ENCODE measurements around the gene GTPBP2.

Gene GTPBP2

GRCh38 chr6:43629104-43629504 is at the start of gene GTPBP2:
GTPBP2 (minus strand) TSS chr6:43629264; CDS start chr6:43629162, 102 bp downstream.
- Histone ChIP-seq H3K9me3 (ENCODE audit: low read length) (no peaks in the 10 kb centered on the region), H3K4me1 (ENCODE audit: insufficient read depth, low read length) (peaks cover 19% of the 10 kb centered on the region), H3K4me3 (ENCODE audit: low read depth in 1 of 2, low read length in 2 of 2) (peak within 1 kb of the TSS; percentile 92 to 98), H3K27me3 (ENCODE audit: control insufficient read depth in 1 of 2, insufficient read depth in 2 of 2, low read length in 2 of 2) (no peaks in the 10 kb centered on the region), H3K27ac (ENCODE audit: low read depth, low read length) (peak within 1 kb of the TSS; percentile 93), H3K36me3 (ENCODE audit: insufficient read depth, low read length) (peaks cover 21% of the 10 kb centered on the region), H3K9ac (ENCODE audit: low read length) (peak within 1 kb of the TSS; percentile 98)

- H3K36me3 ChIP-seq (ENCODE audit: insufficient read depth, low read length), result peaks cover 79% of the 10 kb centered on the region
- no peak overlapping the region for H3K27ac ChIP-seq (ENCODE audit: low read depth, low read length)
- H3K4me1 ChIP-seq (ENCODE audit: insufficient read depth, low read length), result no peaks in the 10 kb centered on the region
- no peak overlapping the region for H3K9ac ChIP-seq (ENCODE audit: low read length)
- H3K9me3 ChIP-seq (ENCODE audit: low read length), result no peaks in the 10 kb centered on the region
- H3K27me3 ChIP-seq (ENCODE audit: control insufficient read depth in 1 of 2, insufficient read depth in 2 of 2, low read length in 2 of 2), result no peaks in the 10 kb centered on the region
- no peak overlapping the region for H3K4me3 ChIP-seq (ENCODE audit: low read depth in 1 of 2, low read length in 2 of 2)
Measured at GRCh38 chr6:43678341-43678740, 49.3 kb upstream of the GTPBP2 start.

GRCh38 chr6:43677759-43678158 is 48.7 kb upstream of the GTPBP2 start:
- Histone ChIP-seq H3K36me3 (ENCODE audit: insufficient read depth, low read length) (peaks cover 81% of the 10 kb centered on the region), H3K4me1 (ENCODE audit: insufficient read depth, low read length) (no peaks in the 10 kb centered on the region), H3K27me3 (ENCODE audit: control insufficient read depth in 1 of 2, insufficient read depth in 2 of 2, low read length in 2 of 2) (no peaks in the 10 kb centered on the region), H3K9me3 (ENCODE audit: low read length) (no peaks in the 10 kb centered on the region), H3K27ac (ENCODE audit: low read depth, low read length) (no peak overlapping the region), H3K9ac (ENCODE audit: low read length) (no peak overlapping the region), H3K4me3 (ENCODE audit: low read depth in 1 of 2, low read length in 2 of 2) (no peak overlapping the region)

GRCh38 chr6:43676962-43677606 is 48.0 kb upstream of the GTPBP2 start:
- H3K27ac ChIP-seq (ENCODE audit: low read depth, low read length), result no peak overlapping the region
- no peak overlapping the region for H3K9ac ChIP-seq (ENCODE audit: low read length)
- no peaks in the 10 kb centered on the region for H3K27me3 ChIP-seq (ENCODE audit: control insufficient read depth in 1 of 2, insufficient read depth in 2 of 2, low read length in 2 of 2)
- H3K4me1 ChIP-seq (ENCODE audit: insufficient read depth, low read length), result no peaks in the 10 kb centered on the region
- peaks cover 86% of the 10 kb centered on the region for H3K36me3 ChIP-seq (ENCODE audit: insufficient read depth, low read length)
- H3K9me3 ChIP-seq (ENCODE audit: low read length), result no peaks in the 10 kb centered on the region
- H3K4me3 ChIP-seq (ENCODE audit: low read depth in 1 of 2, low read length in 2 of 2), result no peak overlapping the region

GRCh38 chr6:43674921-43675320 is 45.9 kb upstream of the GTPBP2 start:
- Histone ChIP-seq H3K9ac (ENCODE audit: low read length) (no peak overlapping the region), H3K27ac (ENCODE audit: low read depth, low read length) (no peak overlapping the region), H3K36me3 (ENCODE audit: insufficient read depth, low read length) (peaks cover 82% of the 10 kb centered on the region), H3K4me1 (ENCODE audit: insufficient read depth, low read length) (peaks cover 4% of the 10 kb centered on the region), H3K9me3 (ENCODE audit: low read length) (no peaks in the 10 kb centered on the region), H3K4me3 (ENCODE audit: low read depth in 1 of 2, low read length in 2 of 2) (no peak overlapping the region), H3K27me3 (ENCODE audit: control insufficient read depth in 1 of 2, insufficient read depth in 2 of 2, low read length in 2 of 2) (no peaks in the 10 kb centered on the region)

- Histone ChIP-seq H3K4me3 (ENCODE audit: low read depth in 1 of 2, low read length in 2 of 2) (no peak overlapping the region), H3K36me3 (ENCODE audit: insufficient read depth, low read length) (peaks cover 80% of the 10 kb centered on the region), H3K9ac (ENCODE audit: low read length) (no peak overlapping the region), H3K4me1 (ENCODE audit: insufficient read depth, low read length) (peaks cover 11% of the 10 kb centered on the region), H3K27ac (ENCODE audit: low read depth, low read length) (no peak overlapping the region), H3K27me3 (ENCODE audit: control insufficient read depth in 1 of 2, insufficient read depth in 2 of 2, low read length in 2 of 2) (no peaks in the 10 kb centered on the region), H3K9me3 (ENCODE audit: low read length) (no peaks in the 10 kb centered on the region)
Measured at GRCh38 chr6:43674291-43674690, 45.2 kb upstream of the GTPBP2 start.

- no peak overlapping the region for H3K4me3 ChIP-seq (ENCODE audit: low read depth in 1 of 2, low read length in 2 of 2)
- no peak overlapping the region for H3K27ac ChIP-seq (ENCODE audit: low read depth, low read length)
- no peaks in the 10 kb centered on the region for H3K27me3 ChIP-seq (ENCODE audit: control insufficient read depth in 1 of 2, insufficient read depth in 2 of 2, low read length in 2 of 2)
- H3K36me3 ChIP-seq (ENCODE audit: insufficient read depth, low read length), result peaks cover 74% of the 10 kb centered on the region
- H3K4me1 ChIP-seq (ENCODE audit: insufficient read depth, low read length), result peaks cover 18% of the 10 kb centered on the region
- no peak overlapping the region for H3K9ac ChIP-seq (ENCODE audit: low read length)
- H3K9me3 ChIP-seq (ENCODE audit: low read length), result no peaks in the 10 kb centered on the region
Measured at GRCh38 chr6:43673444-43674084, 44.5 kb upstream of the GTPBP2 start.

- Histone ChIP-seq H3K4me3 (ENCODE audit: low read depth in 1 of 2, low read length in 2 of 2) (no peak overlapping the region), H3K36me3 (ENCODE audit: insufficient read depth, low read length) (peaks cover 58% of the 10 kb centered on the region), H3K4me1 (ENCODE audit: insufficient read depth, low read length) (peaks cover 32% of the 10 kb centered on the region), H3K27me3 (ENCODE audit: control insufficient read depth in 1 of 2, insufficient read depth in 2 of 2, low read length in 2 of 2) (no peaks in the 10 kb centered on the region), H3K9me3 (ENCODE audit: low read length) (no peaks in the 10 kb centered on the region), H3K9ac (ENCODE audit: low read length) (no peak overlapping the region), H3K27ac (ENCODE audit: low read depth, low read length) (no peak overlapping the region)
Measured at GRCh38 chr6:43671801-43672690, 43.0 kb upstream of the GTPBP2 start.

- Histone ChIP-seq H3K36me3 (ENCODE audit: insufficient read depth, low read length) (peaks cover 50% of the 10 kb centered on the region), H3K27me3 (ENCODE audit: control insufficient read depth in 1 of 2, insufficient read depth in 2 of 2, low read length in 2 of 2) (no peaks in the 10 kb centered on the region), H3K9me3 (ENCODE audit: low read length) (no peaks in the 10 kb centered on the region), H3K9ac (ENCODE audit: low read length) (no peak overlapping the region), H3K4me3 (ENCODE audit: low read depth in 1 of 2, low read length in 2 of 2) (no peak overlapping the region), H3K4me1 (ENCODE audit: insufficient read depth, low read length) (peaks cover 32% of the 10 kb centered on the region), H3K27ac (ENCODE audit: low read depth, low read length) (no peak overlapping the region)
Measured at GRCh38 chr6:43671011-43671800, 42.1 kb upstream of the GTPBP2 start.

GRCh38 chr6:43670623-43670986 is 41.5 kb upstream of the GTPBP2 start:
- no peak overlapping the region for H3K9ac ChIP-seq (ENCODE audit: low read length)

More at GRCh38 chr6:43670623-43670986, 41.5 kb upstream of the GTPBP2 start:
- Histone ChIP-seq H3K27me3 (ENCODE audit: control insufficient read depth in 1 of 2, insufficient read depth in 2 of 2, low read length in 2 of 2) (no peaks in the 10 kb centered on the region), H3K27ac (ENCODE audit: low read depth, low read length) (peak overlapping the region; percentile 7), H3K9me3 (ENCODE audit: low read length) (no peaks in the 10 kb centered on the region), H3K4me3 (ENCODE audit: low read depth in 1 of 2, low read length in 2 of 2) (no peak overlapping the region), H3K36me3 (ENCODE audit: insufficient read depth, low read length) (peaks cover 44% of the 10 kb centered on the region), H3K4me1 (ENCODE audit: insufficient read depth, low read length) (peaks cover 32% of the 10 kb centered on the region)
